A673 (cell line): ENCODE measurements around the gene NQO2. TPM values are rescaled to one million over a fixed set of nuclear protein-coding genes. Genes with fewer than 3 reads are reported as not detected.
"Not testable (repeated sequence)": the region's sequence is repeated elsewhere in the genome, so short reads cannot be mapped to it uniquely, and the experiment has no call there.

Experiments used
- BruUV-seq: library from RNA; stranded (reverse); fragments of 400-500 nt; replicated peaks from 2 replicates; lab custom pipeline; 2021; lab: Mats Ljungman, UMichigan
- CTCF ChIA-PET: fragments of 300-600 bp; sonication (Branson Sonifier 250); formaldehyde crosslinking; loops from one replicate; lab custom pipeline; 2022; ENCODE audit warnings: antibody characterized with exemption; lab: Charles Lee
- POLR2A ChIA-PET: fragments of 300-600 bp; sonication (Branson Sonifier 250); formaldehyde crosslinking; loops from one replicate; lab custom pipeline; 2022; ENCODE audit warnings: antibody characterized with exemption; ENCODE audit not compliant: low non-redundant PET; lab: Charles Lee
- DNase-seq: peaks from one replicate; pipeline ENCODE4 v3.0.0-alpha.2; 2015; ENCODE audit warnings: low spot score
- H3K27ac ChIP-seq: fragments of 200-600 bp; sonication (generic); 2 replicates; pipeline ENCODE4 v1.5.1; 2016; ENCODE audit warnings: mixed run types, low read depth, mild to moderate bottlenecking, mixed read lengths, antibody characterized with exemption, low read length; ENCODE audit not compliant: poor library complexity, severe bottlenecking
- H3K27me3 ChIP-seq: fragments of 200-600 bp; sonication (generic); replicated peaks from 2 replicates; pipeline ENCODE4 v1.6.1; 2017; ENCODE audit warnings: mixed run types, low read depth, mild to moderate bottlenecking, mixed read lengths, antibody characterized with exemption, low read length; ENCODE audit not compliant: insufficient read depth, poor library complexity
- H3K36me3 ChIP-seq: fragments of 200-600 bp; sonication (generic); 2 replicates; pipeline ENCODE4 v1.6.1; 2016; ENCODE audit warnings: mixed run types, mild to moderate bottlenecking, mixed read lengths, antibody characterized with exemption, low read length; ENCODE audit not compliant: insufficient read depth, poor library complexity, severe bottlenecking
- H3K4me1 ChIP-seq: fragments of 200-600 bp; sonication (generic); 2 replicates; pipeline ENCODE4 v1.6.1; 2017; ENCODE audit warnings: mixed run types, mild to moderate bottlenecking, mixed read lengths, antibody characterized with exemption, low read length; ENCODE audit not compliant: insufficient read depth, poor library complexity, severe bottlenecking
- H3K4me3 ChIP-seq: fragments of 200-600 bp; sonication (generic); 2 replicates; pipeline ENCODE4 v1.5.1; 2016; ENCODE audit warnings: low read depth, mixed run types, mild to moderate bottlenecking, mixed read lengths, low read length; ENCODE audit not compliant: poor library complexity, severe bottlenecking
- H3K9me3 ChIP-seq: fragments of 200-600 bp; sonication (generic); 2 replicates; pipeline ENCODE4 v1.6.1; 2016; ENCODE audit warnings: mixed run types, low read depth, mild to moderate bottlenecking, mixed read lengths, antibody characterized with exemption, low read length; ENCODE audit not compliant: poor library complexity, severe bottlenecking
- EZH2 ChIP-seq: fragments of 200-600 bp; sonication (generic); IDR thresholded peaks from 2 replicates; pipeline ENCODE4 v1.6.1; 2017; ENCODE audit warnings: borderline replicate concordance, low read depth, mild to moderate bottlenecking, mixed read lengths, antibody characterized with exemption, low read length; ENCODE audit not compliant: poor library complexity, severe bottlenecking
- intact Hi-C: fragments of 100-400 bp; cut with micrococcal nuclease; formaldehyde crosslinking; loops from one replicate; pipeline ENCODE4 v1.10.0; 2022; ENCODE audit not compliant: unreplicated experiment
- total RNA-seq: library from RNA; stranded (reverse); gene quantifications from 2 replicates; pipeline ENCODE4 v1.2.3, GENCODE V29; 2021
- TF ChIP-seq, protein P1 (sequence below): fragments of 300-800, 200-600 bp; sonication (generic); conservative IDR thresholded peaks from 2 replicates; pipeline ENCODE4 v1.5.1; 2017; ENCODE audit warnings: low read depth, mild to moderate bottlenecking, antibody characterized with exemption, low read length, moderate library complexity, mixed read lengths

NQO2 gene
- total RNA-seq, 1 experiment from 2014 or later = 97.3 TPM

DNA sequence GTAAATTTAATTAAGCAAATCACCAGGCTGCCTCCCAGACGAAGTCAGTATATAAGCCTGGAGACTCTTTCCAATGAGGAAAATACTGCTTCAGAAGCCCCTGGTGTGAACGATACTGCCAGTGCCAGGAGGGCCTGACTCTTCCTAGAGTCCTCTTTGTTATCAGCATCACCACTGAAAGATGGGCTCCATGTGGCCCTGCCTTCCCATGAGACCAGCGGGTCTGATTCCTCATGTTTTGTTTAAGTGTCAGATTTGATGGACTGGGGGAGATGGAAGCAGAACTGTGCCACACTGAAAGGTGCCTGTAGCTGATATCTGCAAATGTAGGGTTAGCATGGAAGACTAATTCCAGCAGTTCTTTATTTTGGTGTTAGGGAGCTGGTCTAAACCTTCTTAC is 7.9 kb downstream of the NQO2 start:
- intact Hi-C loops = no loop called here
- no peaks in the 10 kb centered on the region for H3K4me1 ChIP-seq
- no peak overlapping the region for H3K4me3 ChIP-seq
- no peaks in the 10 kb centered on the region for H3K27me3 ChIP-seq
- ChIA-PET POLR2A (no interaction called here), CTCF (no interaction called here)
- no peak for TF ChIP-seq EZH2
- TF ChIP-seq, protein P1, sequence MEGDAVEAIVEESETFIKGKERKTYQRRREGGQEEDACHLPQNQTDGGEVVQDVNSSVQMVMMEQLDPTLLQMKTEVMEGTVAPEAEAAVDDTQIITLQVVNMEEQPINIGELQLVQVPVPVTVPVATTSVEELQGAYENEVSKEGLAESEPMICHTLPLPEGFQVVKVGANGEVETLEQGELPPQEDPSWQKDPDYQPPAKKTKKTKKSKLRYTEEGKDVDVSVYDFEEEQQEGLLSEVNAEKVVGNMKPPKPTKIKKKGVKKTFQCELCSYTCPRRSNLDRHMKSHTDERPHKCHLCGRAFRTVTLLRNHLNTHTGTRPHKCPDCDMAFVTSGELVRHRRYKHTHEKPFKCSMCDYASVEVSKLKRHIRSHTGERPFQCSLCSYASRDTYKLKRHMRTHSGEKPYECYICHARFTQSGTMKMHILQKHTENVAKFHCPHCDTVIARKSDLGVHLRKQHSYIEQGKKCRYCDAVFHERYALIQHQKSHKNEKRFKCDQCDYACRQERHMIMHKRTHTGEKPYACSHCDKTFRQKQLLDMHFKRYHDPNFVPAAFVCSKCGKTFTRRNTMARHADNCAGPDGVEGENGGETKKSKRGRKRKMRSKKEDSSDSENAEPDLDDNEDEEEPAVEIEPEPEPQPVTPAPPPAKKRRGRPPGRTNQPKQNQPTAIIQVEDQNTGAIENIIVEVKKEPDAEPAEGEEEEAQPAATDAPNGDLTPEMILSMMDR = no peak
- BruUV-seq = no TSS peak
- peaks cover 18% of the 10 kb centered on the region for H3K9me3 ChIP-seq
- H3K27ac ChIP-seq = no peak overlapping the region
- no peak for DNase-seq
- H3K36me3 ChIP-seq = peaks cover 66% of the 10 kb centered on the region

DNA sequence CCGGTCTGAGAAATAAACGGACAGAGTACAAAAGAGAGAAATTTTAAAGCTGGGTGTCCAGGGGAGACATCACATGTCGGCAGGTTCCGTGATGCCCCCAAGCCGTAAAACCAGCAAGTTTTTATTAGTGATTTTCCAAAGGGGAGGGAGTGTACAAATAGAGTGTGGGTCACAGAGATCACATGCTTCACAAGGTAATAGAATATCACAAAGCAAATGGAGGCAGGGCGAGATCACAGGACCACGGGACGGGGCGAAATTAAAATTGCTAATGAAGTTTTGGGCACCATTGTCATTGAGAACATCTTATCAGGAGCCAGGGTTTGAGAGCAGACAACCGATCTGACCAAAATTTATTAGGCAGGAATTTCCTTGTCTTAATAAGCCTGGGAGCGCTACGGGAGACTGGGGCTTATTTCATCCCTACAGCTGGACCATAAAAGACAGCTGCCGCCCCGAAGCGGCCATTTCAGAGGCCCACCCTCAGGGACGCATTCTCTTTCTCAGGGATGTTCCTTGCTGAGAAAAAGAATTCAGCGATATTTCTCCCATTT is 9.1 kb downstream of the NQO2 start:
- H3K4me3 ChIP-seq, H3K4me1 ChIP-seq, H3K27me3 ChIP-seq, H3K27ac ChIP-seq, CTCF ChIA-PET, DNase-seq, POLR2A ChIA-PET, BruUV-seq, intact Hi-C loops: not testable (repeated sequence)
- H3K9me3 ChIP-seq = peaks cover 18% of the 10 kb centered on the region
- H3K36me3 ChIP-seq = peaks cover 70% of the 10 kb centered on the region

DNA sequence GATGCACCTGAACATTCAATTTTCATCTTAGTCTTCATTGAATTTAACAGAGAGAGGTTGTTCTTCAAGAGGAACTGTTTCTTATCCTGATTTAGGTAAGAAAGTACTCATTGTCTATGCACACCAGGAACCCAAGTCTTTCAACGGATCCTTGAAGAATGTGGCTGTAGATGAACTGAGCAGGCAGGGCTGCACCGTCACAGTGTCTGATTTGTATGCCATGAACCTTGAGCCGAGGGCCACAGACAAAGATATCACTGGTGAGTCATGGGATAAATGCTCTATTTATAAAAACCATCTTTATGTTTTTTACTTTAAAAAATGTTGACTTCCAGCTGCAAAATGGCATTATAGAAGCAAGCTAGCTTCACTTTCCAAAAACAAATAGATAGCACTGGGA is 10.2 kb downstream of the NQO2 start:
- intact Hi-C loops = no loop called here
- no peak for DNase-seq
- H3K4me3 ChIP-seq = no peak overlapping the region
- H3K36me3 ChIP-seq = peaks cover 71% of the 10 kb centered on the region
- H3K27me3 ChIP-seq = no peaks in the 10 kb centered on the region
- TF ChIP-seq, protein P1 = no peak
- no peak for TF ChIP-seq EZH2
- peaks cover 18% of the 10 kb centered on the region for H3K9me3 ChIP-seq
- H3K4me1 ChIP-seq = no peaks in the 10 kb centered on the region
- ChIA-PET CTCF (no interaction called here), POLR2A (no interaction called here)
- H3K27ac ChIP-seq = no peak overlapping the region
- no TSS peak for BruUV-seq

DNA sequence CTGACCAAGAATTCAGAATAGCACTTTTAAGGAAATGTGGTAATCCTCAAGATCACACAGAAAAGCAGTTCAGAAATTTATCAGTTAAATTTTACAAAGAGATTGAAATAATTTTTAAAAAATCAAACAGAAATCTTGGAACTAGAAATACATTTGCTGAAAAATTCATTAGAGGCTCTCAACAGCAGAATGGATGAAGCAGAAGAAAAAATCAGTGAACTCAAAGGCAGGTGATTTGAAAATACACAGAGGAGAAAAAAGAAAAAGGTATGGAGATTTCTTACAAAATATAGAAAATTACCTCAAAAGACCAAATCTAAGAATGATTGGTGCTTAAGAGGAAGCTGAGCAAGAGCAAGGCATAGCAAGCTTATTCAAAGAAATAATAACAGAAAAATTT is 11.5 kb downstream of the NQO2 start:
- POLR2A ChIA-PET = no interaction called here
- no peak overlapping the region for H3K4me3 ChIP-seq
- no peaks in the 10 kb centered on the region for H3K4me1 ChIP-seq
- no peak for DNase-seq
- H3K27me3 ChIP-seq = no peaks in the 10 kb centered on the region
- H3K27ac ChIP-seq = no peak overlapping the region
- peaks cover 18% of the 10 kb centered on the region for H3K9me3 ChIP-seq
- TF ChIP-seq, protein P1 = no peak
- TF ChIP-seq EZH2 = no peak
- H3K36me3 ChIP-seq = peaks cover 63% of the 10 kb centered on the region
- no TSS peak for BruUV-seq
- CTCF ChIA-PET = no interaction called here
- intact Hi-C loops = no loop called here
